A549 (cell line): ENCODE results near the gene TNFRSF13B. TPM values are rescaled to one million over a fixed set of nuclear protein-coding genes. Genes with fewer than 3 reads are reported as not detected.
"Not testable (repeated sequence)": the region's sequence is repeated elsewhere in the genome, so short reads cannot be mapped to it uniquely, and the experiment has no call there.

Experiments used
- ATAC-seq, 2 experiments: fragments of 200-7000 bp in 1 of 2; fragments of >200 bp in 1 of 2; cut with Nextera tagmentation in 1 of 2; cut with Tn5 transposase in 1 of 2; 3 replicates each; pipeline versions ENCODE4 v1.8.0 to v1.9.1; 2018 to 2020; ENCODE audit warnings: mild to moderate bottlenecking in 1 of 2, moderate library complexity in 1 of 2
- CTCF ChIA-PET: fragments of 300-600 bp; sonication (Branson Sonifier 250); formaldehyde crosslinking; extraction: SDS; loops from one replicate; lab custom pipeline; 2021; ENCODE audit warnings: antibody characterized with exemption, inconsistent platforms; lab: Yijun Ruan, JAX
- POLR2A ChIA-PET: fragments of 350-600 bp; formaldehyde crosslinking; extraction: SDS; loops from one replicate; lab custom pipeline; 2021; ENCODE audit warnings: antibody characterized with exemption, inconsistent platforms; lab: Yijun Ruan, JAX
- DNase-seq, 2 experiments: peaks; one replicate each; pipeline versions ENCODE4 v3.0.0 to v3.0.0-alpha.2; 2011 to 2016; ENCODE audit warnings: low read depth in 1 of 2, low spot score in 1 of 2
- FAIRE-seq: peaks from 2 replicates; lab custom pipeline; 2011; peaks lifted over from hg19 to GRCh38; lab: Jason Lieb, UNC
- H3K27ac ChIP-seq, 2 experiments: fragments of >200 bp; sonication (Bioruptor Twin); formaldehyde crosslinking; 3 replicates each; pipeline ENCODE4 v1.5.1; 2016 to 2017
- H3K4me1 ChIP-seq: fragments of >200 bp; sonication (Bioruptor Twin); formaldehyde crosslinking; 3 replicates; pipeline ENCODE4 v1.6.1; 2016
- H3K4me2 ChIP-seq: fragments of >200 bp; sonication (Bioruptor Twin); formaldehyde crosslinking; 3 replicates; pipeline ENCODE4 v1.6.1; 2016
- H3K4me3 ChIP-seq: fragments of >200 bp; sonication (Bioruptor Twin); formaldehyde crosslinking; 3 replicates; pipeline ENCODE4 v1.5.1; 2016
- H3K9me3 ChIP-seq: fragments of >200 bp; sonication (Bioruptor Twin); formaldehyde crosslinking; 3 replicates; pipeline ENCODE4 v1.6.1; 2016
- CEBPB ChIP-seq, 2 experiments: fragments of >200 bp in 1 of 2; sonication (Bioruptor Twin) in 1 of 2; formaldehyde crosslinking in 1 of 2; IDR thresholded peaks; 2 replicates each; pipeline ENCODE4 v1.6.1; 2012 to 2016
- EP300 ChIP-seq, 2 experiments: fragments of >200 bp; sonication (Bioruptor Twin); formaldehyde crosslinking; IDR thresholded peaks; 2 replicates in 1 of 2; 3 replicates in 1 of 2; pipeline ENCODE4 v1.6.1; 2016 to 2017
- FOSL2 ChIP-seq, 2 experiments: fragments of 450-650 bp in 1 of 2; fragments of >200 bp in 1 of 2; sonication (Bioruptor Twin) in 1 of 2; formaldehyde crosslinking; IDR thresholded peaks; 2 replicates each; pipeline versions ENCODE4 v1.5.0 to v1.6.1; 2016 to 2020; ENCODE audit warnings: mild to moderate bottlenecking in 1 of 2, moderate library complexity in 1 of 2
- GATA3 ChIP-seq: IDR thresholded peaks from 2 replicates; pipeline ENCODE4 v1.6.1; 2012; ENCODE audit warnings: borderline replicate concordance
- HOXB5 ChIP-seq: fragments of 250-450 bp; sonication (Bioruptor Pico); IDR thresholded peaks from 2 replicates; pipeline ENCODE4 v1.5.0; 2020; ENCODE audit warnings: mild to moderate bottlenecking, moderate library complexity
- JUN ChIP-seq, 2 experiments: fragments of >200 bp; sonication (Bioruptor Twin); formaldehyde crosslinking; IDR thresholded peaks; 2 replicates in 1 of 2; 3 replicates in 1 of 2; pipeline ENCODE4 v1.6.1; 2016 to 2017
- MAFK ChIP-seq: fragments of 450-650 bp; IDR thresholded peaks from 2 replicates; pipeline ENCODE4 v1.6.1; 2014; ENCODE audit not compliant: partially characterized antibody
- RAD21 ChIP-seq, 2 experiments: fragments of >200 bp in 1 of 2; sonication (Bioruptor Twin) in 1 of 2; formaldehyde crosslinking in 1 of 2; IDR thresholded peaks in 1 of 2; conservative IDR thresholded peaks in 1 of 2; 2 replicates in 1 of 2; 3 replicates in 1 of 2; pipeline ENCODE4 v1.6.1; 2012 to 2018; ENCODE audit warnings: inconsistent platforms in 1 of 2
- SMC3 ChIP-seq: fragments of >200 bp; sonication (Bioruptor Twin); formaldehyde crosslinking; IDR thresholded peaks from 3 replicates; pipeline ENCODE4 v1.6.1; 2018; ENCODE audit warnings: inconsistent platforms
- WGBS: methylation state at CpG from one replicate; pipeline ENCODE4 v1.1.6; 2017; ENCODE audit errors: missing lambda C conversion rate; 5-methylcytosine and 5-hydroxymethylcytosine counted together
- polyA plus RNA-seq, 4 experiments: library from polyadenylated mRNA; depleted of rRNA in 3 of 4; stranded (reverse); fragments of >200 nt; fragmentation: RNase III in 1 of 4; extraction: RNeasy Plus Mini Kit Qiagen cat#74134 plus additional on column Dnase treatment in 1 of 4; gene quantifications; 2 replicates in 3 of 4; 3 replicates in 1 of 4; pipeline ENCODE4 v1.2.3, GENCODE V29; 2011 to 2017
- TF ChIP-seq, protein P1 (sequence below): IDR thresholded peaks from 2 replicates; pipeline ENCODE4 v1.6.1; 2012

TNFRSF13B gene
- polyA plus RNA-seq, 2 of the 4 experiments (the other 2 are of a cell fraction): not detected

DNA sequence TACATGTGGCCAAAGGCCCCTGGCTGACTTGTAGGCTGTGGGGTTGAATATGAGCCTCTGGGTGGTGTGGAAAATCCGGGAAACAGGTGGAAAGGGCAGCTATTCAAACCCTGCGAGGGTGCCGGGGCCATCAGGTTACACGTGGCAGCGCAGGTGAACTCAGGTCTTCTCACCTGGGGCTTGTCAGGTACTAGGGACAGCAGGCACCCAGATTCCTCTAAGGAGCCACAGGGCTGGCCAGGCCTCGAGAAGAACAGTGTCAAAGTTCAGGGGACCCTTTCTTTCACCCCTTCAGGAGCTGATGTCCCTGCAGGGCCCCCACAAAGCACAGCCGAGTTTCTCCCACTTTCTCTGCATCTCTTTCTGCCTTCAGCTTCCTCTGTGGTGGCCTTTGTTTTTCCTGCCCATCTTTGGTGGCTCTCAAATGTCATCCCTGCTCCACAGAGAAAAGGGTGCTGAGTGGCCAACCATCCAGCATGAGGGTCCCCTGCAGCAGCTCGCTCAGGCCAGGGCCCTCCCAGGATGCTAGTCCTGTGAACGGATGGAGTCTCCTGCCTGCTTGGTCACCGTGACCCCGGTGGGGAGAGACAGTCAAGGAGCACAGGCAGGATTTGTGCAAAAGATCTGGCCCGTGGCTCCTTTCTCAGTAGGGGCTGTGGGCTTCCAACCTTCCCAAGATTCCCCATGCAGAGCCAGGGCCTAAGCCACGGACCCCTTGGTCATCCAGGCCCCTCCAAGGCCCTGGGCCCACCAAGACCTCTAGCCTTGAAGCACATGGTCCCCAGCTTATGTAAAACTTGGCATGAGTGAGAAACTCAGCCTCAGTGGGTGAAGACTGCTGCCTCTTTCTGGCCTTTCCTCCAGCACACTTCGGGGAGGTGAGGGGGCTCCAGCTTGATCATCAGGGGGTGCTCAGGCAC is 42.2 kb upstream of the TNFRSF13B start:
- 77% methylated on average over 14 of the region's 14 CpGs for WGBS
- CTCF ChIA-PET, FAIRE-seq, ATAC-seq, H3K9me3 ChIP-seq, H3K4me3 ChIP-seq, DNase-seq: not testable (repeated sequence)
- TF ChIP-seq HOXB5: 0 out of 2 replicates have a peak, but pooled peaks have one; percentile 12
- H3K4me2 ChIP-seq: peak overlapping the region; percentile 50
- POLR2A ChIA-PET: interaction anchor here (1.1 kb wide), 1 partner anchor 14 kb away, joined by 8 read pairs; no protein-coding TSS in a partner anchor
- peak overlapping the region; percentile 94 to 98 for H3K27ac ChIP-seq
- H3K4me1 ChIP-seq: peaks cover 58% of the 10 kb centered on the region

DNA sequence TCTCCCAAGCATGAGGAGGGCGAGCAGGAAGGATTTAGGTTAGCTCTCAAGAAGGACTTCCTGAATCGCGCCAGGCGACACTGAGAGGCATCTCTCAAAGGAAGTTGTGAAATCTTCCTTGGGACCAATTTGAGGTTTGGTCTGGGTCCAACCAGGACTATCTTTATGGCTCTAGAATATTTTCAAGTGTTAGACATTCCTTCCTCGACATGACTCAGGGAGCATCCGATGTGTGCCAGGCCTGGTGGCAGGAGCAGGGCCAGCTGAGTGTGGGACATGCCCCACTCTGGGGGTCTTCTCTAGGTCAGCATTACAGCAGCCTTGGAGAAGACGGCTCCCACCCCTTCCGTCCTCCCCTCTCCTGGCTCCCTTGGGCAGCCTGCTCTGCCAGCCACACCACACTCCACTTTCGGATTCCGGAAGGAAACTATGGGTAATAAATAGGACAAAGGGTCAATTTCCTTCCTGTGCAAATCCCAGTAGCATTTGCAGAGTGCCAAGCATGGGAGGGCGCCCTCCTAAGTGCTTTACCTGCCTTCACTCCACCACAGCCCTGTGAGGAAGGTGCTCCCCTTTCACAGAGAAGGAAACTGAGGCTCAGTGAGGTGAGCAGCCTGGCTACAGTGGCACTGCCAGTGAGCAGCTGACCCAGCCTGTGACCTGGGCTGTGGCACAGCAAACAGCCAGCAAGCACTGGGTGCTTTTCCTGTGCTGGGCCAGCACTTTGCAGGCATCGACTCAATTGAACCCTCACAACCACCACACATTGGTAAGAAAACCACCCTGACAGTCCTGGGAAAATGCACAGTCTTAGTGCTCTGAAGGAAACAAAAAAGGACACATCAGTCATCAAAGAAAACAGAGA is 39.4 kb upstream of the TNFRSF13B start:
- Histone ChIP-seq H3K4me2 (peak overlapping the region; percentile 58), H3K27ac (peak overlapping the region; percentile 82 to 89), H3K4me1 (peaks cover 63% of the 10 kb centered on the region)
- peak; percentile 54 to 72 for ATAC-seq
- 11% methylated on average over 6 of the region's 12 CpGs for WGBS
- H3K4me3 ChIP-seq; CTCF ChIA-PET; H3K9me3 ChIP-seq; FAIRE-seq; POLR2A ChIA-PET; TF ChIP-seq FOSL2 (IDR thresholded peaks at IDR 0.05): not testable (repeated sequence)
- TF ChIP-seq EP300 (IDR thresholded peaks at IDR 0.05) (peak; percentile 31 to 43; a peak in 1 of 5 replicates), FOSL2 (CRISPR knock-in tag; IDR thresholded peaks at IDR 0.05) (0 out of 2 replicates have a peak, but pooled peaks have one; percentile 32), JUN (IDR thresholded peaks at IDR 0.05) (peak; percentile 50 to 61; a peak in 3 of 5 replicates), GATA3 (peak; percentile 41; the same call in 1 of the 2 replicates), CEBPB (IDR thresholded peaks at IDR 0.05) (peak; percentile 15 to 84; a peak in 2 of 4 replicates)
- peak in 1 of 2 experiments; percentile 88 for DNase-seq

DNA sequence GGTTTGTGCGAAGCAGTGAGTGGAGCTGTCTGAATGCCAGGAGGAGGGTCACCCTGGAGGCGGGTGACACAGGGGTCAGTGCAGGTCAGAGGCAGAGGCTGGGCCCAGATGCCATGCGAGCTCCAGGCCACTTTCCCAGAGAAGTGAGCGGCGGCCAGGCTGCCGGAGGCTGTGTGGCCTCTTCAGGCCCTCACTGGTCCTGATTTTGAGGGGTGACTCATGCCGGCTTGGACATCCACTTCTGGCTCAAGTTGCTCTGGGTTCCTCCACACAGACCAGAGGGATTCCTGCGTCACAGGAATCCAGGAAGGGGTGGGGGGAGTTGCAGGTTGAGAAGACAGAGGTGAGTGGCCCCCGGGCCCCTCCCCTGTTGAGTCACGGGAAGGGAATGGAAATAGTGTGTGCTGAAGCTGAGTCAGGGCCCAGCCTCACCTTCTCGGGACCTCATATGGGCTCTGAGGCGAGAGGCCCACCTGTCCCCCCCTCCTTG is 38.7 kb upstream of the TNFRSF13B start:
- WGBS: 0% methylated on average over 4 of the region's 12 CpGs
- DNase-seq; POLR2A ChIA-PET; H3K4me3 ChIP-seq; H3K9me3 ChIP-seq; FAIRE-seq; TF ChIP-seq FOSL2 (CRISPR knock-in tag; IDR thresholded peaks at IDR 0.05): not testable (repeated sequence)
- Histone ChIP-seq H3K4me1 (peaks cover 59% of the 10 kb centered on the region), H3K4me2 (peak overlapping the region; percentile 58), H3K27ac (peak overlapping the region; percentile 82 to 89)
- ATAC-seq: peak; percentile 86 to 91
- TF ChIP-seq RAD21 (conservative IDR thresholded peaks at IDR 0.05 in 1 of 2, IDR thresholded peaks at IDR 0.05 in 1 of 2): 0 out of 5 replicates have a peak, but pooled peaks of 1 of the 2 experiments have one; percentile 10
- 0 out of 2 replicates have a peak, but pooled peaks have one; percentile 19 for TF ChIP-seq GATA3
- TF ChIP-seq EP300 (IDR thresholded peaks at IDR 0.05): peak in 1 of 2 experiments; percentile 26; a peak in 1 of 5 replicates
- TF ChIP-seq JUN (IDR thresholded peaks at IDR 0.05): peak; percentile 49 to 75; a peak in 3 of 5 replicates
- peak; percentile 60 for TF ChIP-seq FOSL2 (IDR thresholded peaks at IDR 0.05)
- CTCF ChIA-PET: interaction anchor here (1.7 kb wide), 1 partner anchor 15 kb away, joined by 3 read pairs; no protein-coding TSS in a partner anchor

DNA sequence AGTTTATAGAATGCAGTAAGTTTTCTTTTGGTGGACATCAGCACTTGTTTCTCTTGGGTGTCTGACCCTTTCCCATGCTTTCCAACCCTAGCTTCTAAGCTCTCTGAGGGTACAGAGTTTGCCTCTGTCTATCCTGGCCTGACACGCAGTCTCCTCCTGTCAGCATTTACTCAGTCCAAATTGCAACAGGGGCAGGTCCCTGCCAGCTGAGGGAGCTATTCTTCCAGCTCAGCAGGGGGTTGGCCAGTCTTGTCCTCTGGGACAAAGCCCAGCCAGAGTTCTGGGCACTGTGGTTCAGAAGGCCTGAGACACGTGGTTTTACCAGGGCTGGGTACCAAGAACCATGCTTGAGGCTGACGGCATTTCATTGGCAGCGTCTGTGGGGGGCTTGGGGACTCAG is 38.1 kb upstream of the TNFRSF13B start:
- TF ChIP-seq RAD21 (conservative IDR thresholded peaks at IDR 0.05 in 1 of 2, IDR thresholded peaks at IDR 0.05 in 1 of 2) (peak in 1 of 2 experiments; percentile 22; a peak in 2 of 5 replicates), SMC3 (peak; percentile 40; the same call in 1 of the 3 replicates), MAFK (peak; percentile 49)
- TF ChIP-seq, protein P1, sequence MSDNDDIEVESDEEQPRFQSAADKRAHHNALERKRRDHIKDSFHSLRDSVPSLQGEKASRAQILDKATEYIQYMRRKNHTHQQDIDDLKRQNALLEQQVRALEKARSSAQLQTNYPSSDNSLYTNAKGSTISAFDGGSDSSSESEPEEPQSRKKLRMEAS: peak; percentile 43; the same call in 1 of the 2 replicates
- H3K4me1 ChIP-seq: peaks cover 53% of the 10 kb centered on the region
- H3K27ac ChIP-seq: peak overlapping the region; percentile 87 to 97
- peak; percentile 100 for FAIRE-seq
- H3K9me3 ChIP-seq, H3K4me3 ChIP-seq, POLR2A ChIA-PET: not testable (repeated sequence)
- peak overlapping the region; percentile 70 for H3K4me2 ChIP-seq
- 6% methylated on average over 1 of the region's 4 CpGs for WGBS
- DNase-seq: peak in 1 of 2 experiments; percentile 69
- ATAC-seq: peak; percentile 61 to 62
- CTCF ChIA-PET: interaction anchor here (1.0 to 1.7 kb wide), 3 partner anchors 8 to 67 kb away, joined by 3 read pairs; no protein-coding TSS in a partner anchor

DNA sequence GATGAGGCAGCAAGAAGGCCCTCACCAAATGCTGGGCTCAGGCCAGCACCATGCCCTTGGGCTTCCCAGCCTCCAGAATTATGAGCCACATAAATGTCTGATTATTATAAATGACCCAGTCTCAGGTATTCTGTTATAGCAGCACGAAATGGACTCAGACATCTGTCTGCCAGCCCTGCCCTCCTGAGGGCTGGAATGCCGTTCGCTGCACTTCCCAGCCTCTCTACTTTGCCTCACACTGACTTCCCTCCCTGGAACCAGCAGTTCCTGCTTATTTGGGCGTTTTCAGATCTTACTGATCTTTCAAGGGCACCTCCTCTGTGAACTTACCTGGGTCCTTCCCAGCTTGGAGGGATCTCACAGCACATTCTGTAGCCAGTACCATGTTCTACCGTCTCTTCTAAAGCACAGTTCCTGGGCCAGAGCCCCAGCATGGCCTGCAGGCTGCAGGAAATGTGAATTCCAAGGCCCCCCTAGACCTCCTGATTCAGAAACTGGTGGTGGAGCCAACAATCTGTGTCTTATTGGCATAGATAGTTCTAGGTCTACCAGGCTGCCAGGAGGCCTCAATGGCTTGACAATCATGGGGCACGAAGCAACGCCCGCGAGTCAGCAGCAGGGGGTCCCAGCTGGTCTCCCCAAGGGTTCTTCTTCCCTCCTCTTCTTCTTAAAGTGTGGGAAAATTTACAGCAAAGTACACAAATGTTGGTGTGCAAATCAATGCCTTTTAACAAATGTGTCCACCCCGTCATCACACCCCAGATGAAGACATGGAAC is 36.9 kb upstream of the TNFRSF13B start:
- 92% methylated on average over 10 of the region's 10 CpGs for WGBS
- DNase-seq, H3K9me3 ChIP-seq, ATAC-seq, FAIRE-seq, POLR2A ChIA-PET, H3K4me3 ChIP-seq: not testable (repeated sequence)
- Histone ChIP-seq H3K4me2 (peak overlapping the region; percentile 70), H3K27ac (peak overlapping the region; percentile 87 to 97), H3K4me1 (peaks cover 41% of the 10 kb centered on the region)
- CTCF ChIA-PET: interaction anchor here (0.6 to 1.7 kb wide), 7 partner anchors 9 to 133 kb away, joined by 3 to 4 read pairs (median 3); no protein-coding TSS in a partner anchor

DNA sequence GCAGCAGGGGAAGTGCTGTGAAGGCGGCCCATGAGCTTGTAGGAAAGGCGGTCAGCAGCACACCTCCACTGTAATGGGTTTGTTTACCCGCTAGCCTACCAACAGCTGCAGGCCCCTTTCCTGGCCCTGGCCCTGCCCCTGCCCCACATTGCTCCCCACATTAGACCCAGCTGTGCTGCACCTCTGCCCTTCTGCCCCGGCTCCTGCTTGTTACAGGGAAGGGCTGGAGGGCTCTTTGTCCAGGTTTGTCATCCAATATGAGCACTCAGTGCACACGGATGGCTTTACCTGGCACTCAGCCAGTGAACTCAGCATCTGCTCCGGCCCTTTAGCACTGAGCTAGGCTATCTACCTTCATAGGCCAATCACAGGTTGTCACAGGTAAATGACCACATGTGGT is 36.0 kb upstream of the TNFRSF13B start:
- POLR2A ChIA-PET, H3K4me3 ChIP-seq, H3K4me2 ChIP-seq, DNase-seq, H3K9me3 ChIP-seq, ATAC-seq: not testable (repeated sequence)
- CTCF ChIA-PET: interaction anchor here (0.7 to 2.4 kb wide), 6 partner anchors 16 to 305 kb away, joined by 3 to 10 read pairs (median 4); no protein-coding TSS in a partner anchor
- WGBS: 84% methylated on average over 4 of the region's 6 CpGs
- H3K4me1 ChIP-seq: peaks cover 40% of the 10 kb centered on the region
- peak overlapping the region; percentile 87 to 97 for H3K27ac ChIP-seq
- peak; percentile 7 for FAIRE-seq
